Upper lobe of right lung (tissue), 1 donor: ENCODE results near the gene SLC30A4. TPM values are rescaled to one million over a fixed set of nuclear protein-coding genes. Genes with fewer than 3 reads are reported as not detected.

Experiments used
- ATAC-seq: fragments of 200-7000 bp; cut with Tn5 transposase; one replicate; pipeline ENCODE4 v1.9.1; 2020; ENCODE audit warnings: mild to moderate bottlenecking, moderate library complexity
- DNase-seq: peaks from one replicate; pipeline ENCODE4 v3.0.0-alpha.2; 2020
- H3K27ac ChIP-seq: fragments of 200-600 bp; one replicate; pipeline ENCODE4 v1.8.0; 2022
- H3K27me3 ChIP-seq: fragments of 200-600 bp; one replicate; pipeline ENCODE4 v1.8.0; 2022; ENCODE audit warnings: mild to moderate bottlenecking
- H3K36me3 ChIP-seq: fragments of 200-600 bp; one replicate; pipeline ENCODE4 v1.8.0; 2022
- H3K4me1 ChIP-seq: fragments of 200-600 bp; one replicate; pipeline ENCODE4 v1.8.0; 2022
- H3K4me3 ChIP-seq: fragments of 200-600 bp; one replicate; pipeline ENCODE4 v1.8.0; 2022; ENCODE audit warnings: mild to moderate bottlenecking
- H3K9me3 ChIP-seq: fragments of 200-600 bp; one replicate; pipeline ENCODE4 v1.8.0; 2022
- intact Hi-C: fragments of 100-400 bp; cut with DNase I; formaldehyde crosslinking; loops from one replicate; pipeline ENCODE4 v1.11.0; 2022
- total RNA-seq: library from RNA; stranded (reverse); fragmentation: NEBNext Ultra II Directional; extraction: Animal tissue kit (Norgen Biotek cat#: 25700); gene quantifications from one replicate; pipeline ENCODE4 v1.2.1, GENCODE V29; 2021
- TF ChIP-seq, protein P1 (sequence below): fragments of 200-600 bp; IDR thresholded peaks from one replicate; pipeline ENCODE4 v1.8.0; 2022; ENCODE audit warnings: antibody characterized with exemption
- donor health status: DM: no; HTN: yes; CAD: no; lungs with severe emphysema.

The SLC30A4 gene
- total RNA-seq, 1 donor from 2014 or later = 6.7 TPM

DNA sequence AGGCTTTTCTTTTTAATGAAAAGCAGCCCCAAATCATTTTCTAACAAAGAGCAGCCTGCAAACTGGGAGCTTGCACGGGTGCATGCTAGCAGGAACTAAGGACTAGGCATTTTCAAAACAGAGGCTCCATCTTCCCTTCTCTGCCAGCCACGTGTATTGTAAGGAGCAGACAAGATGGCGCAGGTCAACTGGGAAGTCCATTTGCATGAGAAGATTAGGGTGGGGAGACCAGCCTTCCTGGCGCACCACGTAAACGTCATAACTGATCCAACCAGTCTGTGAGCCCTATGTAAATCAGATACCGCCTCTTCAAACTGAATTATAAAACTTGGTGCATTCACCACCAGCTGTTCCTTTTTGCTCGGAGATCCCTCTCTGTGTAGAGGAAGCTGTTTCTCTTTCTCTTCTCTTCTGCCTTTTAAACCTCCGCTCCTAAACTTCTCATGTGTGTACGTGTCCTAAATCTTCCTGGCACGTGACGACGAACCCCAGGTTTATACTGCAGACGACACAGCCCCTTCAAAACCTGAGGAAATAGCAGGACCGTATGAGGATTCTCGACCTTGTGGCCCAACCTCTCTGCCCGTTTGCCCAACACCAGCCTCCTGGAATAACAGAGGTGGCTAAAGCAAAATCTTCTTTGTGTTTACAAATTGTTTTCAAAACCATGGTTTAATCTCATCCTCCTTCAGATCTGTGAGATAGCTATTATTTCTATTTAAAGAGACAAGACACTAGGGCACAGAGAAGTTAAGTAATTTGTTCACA is 26.4 kb upstream of the SLC30A4 start:
- no peaks in the 10 kb centered on the region for H3K27me3 ChIP-seq
- no peak for ATAC-seq
- no peak overlapping the region for H3K4me3 ChIP-seq
- intact Hi-C loops = no loop called here
- H3K4me1 ChIP-seq = no peaks in the 10 kb centered on the region
- TF ChIP-seq, protein P1, sequence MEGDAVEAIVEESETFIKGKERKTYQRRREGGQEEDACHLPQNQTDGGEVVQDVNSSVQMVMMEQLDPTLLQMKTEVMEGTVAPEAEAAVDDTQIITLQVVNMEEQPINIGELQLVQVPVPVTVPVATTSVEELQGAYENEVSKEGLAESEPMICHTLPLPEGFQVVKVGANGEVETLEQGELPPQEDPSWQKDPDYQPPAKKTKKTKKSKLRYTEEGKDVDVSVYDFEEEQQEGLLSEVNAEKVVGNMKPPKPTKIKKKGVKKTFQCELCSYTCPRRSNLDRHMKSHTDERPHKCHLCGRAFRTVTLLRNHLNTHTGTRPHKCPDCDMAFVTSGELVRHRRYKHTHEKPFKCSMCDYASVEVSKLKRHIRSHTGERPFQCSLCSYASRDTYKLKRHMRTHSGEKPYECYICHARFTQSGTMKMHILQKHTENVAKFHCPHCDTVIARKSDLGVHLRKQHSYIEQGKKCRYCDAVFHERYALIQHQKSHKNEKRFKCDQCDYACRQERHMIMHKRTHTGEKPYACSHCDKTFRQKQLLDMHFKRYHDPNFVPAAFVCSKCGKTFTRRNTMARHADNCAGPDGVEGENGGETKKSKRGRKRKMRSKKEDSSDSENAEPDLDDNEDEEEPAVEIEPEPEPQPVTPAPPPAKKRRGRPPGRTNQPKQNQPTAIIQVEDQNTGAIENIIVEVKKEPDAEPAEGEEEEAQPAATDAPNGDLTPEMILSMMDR = no peak
- DNase-seq = no peak
- no peaks in the 10 kb centered on the region for H3K9me3 ChIP-seq
- no peak overlapping the region for H3K27ac ChIP-seq
- no peaks in the 10 kb centered on the region for H3K36me3 ChIP-seq

DNA sequence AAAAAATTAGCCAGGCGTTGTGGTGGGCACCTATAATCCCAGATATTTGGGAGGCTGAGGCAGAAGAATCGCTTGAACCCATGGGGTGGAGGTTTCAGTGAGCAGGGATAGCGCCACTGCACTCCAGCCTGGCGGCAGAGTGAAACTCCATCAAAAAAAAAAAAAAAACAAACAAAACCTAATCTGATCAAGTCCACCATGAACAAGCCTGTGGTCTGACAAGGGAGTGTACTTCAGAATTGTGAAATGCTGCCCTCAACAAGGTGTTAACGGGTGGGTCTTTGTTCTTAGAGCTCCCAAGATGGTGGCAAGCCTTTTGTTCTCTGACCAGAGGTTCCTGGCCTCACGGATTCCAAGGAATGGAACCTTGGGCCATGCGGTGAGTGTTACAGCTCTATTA is 24.2 kb upstream of the SLC30A4 start:
- no peaks in the 10 kb centered on the region for H3K27me3 ChIP-seq
- H3K4me3 ChIP-seq = no peak overlapping the region
- TF ChIP-seq, protein P1 = no peak
- H3K4me1 ChIP-seq = no peaks in the 10 kb centered on the region
- ATAC-seq = no peak
- intact Hi-C loops = no loop called here
- DNase-seq = no peak
- H3K9me3 ChIP-seq = no peaks in the 10 kb centered on the region
- no peaks in the 10 kb centered on the region for H3K36me3 ChIP-seq
- H3K27ac ChIP-seq = no peak overlapping the region

DNA sequence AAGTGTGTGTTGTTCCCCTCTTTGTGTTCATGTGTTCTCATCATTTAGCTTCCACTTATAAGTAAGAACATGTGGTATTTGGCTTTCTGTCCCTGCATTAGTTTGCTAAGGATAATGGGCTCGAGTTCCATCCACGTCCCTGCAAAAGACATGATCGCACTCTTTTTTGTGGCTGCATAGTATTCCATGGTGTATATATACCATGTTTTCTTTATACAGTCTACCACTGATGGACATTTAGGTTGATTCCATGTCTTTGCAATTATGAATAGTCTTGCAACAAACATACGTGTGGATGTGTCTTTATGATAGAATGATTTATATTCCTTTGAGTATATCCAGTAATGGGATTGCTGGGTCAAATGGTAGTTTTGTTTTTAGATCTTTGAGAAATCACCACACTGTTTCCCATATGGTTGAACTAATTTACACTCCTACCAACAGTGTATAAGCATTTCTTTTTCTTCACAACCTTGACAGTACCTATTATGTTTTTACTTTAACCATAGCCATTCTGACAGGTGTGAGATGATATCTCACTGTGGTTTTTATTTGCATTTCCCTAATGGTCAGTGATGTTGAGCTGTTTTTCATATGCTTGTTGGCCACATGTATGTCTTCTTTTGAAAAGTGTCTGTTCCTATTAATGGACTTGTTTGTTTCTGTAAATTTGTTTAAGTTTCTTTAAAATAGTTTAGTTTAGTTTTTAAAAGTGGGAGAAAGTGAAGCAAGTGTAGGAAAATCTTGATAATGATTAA is 21.9 kb upstream of the SLC30A4 start:
- Histone ChIP-seq H3K4me3 (no peak overlapping the region), H3K9me3 (no peaks in the 10 kb centered on the region), H3K27me3 (no peaks in the 10 kb centered on the region), H3K36me3 (no peaks in the 10 kb centered on the region), H3K27ac (no peak overlapping the region), H3K4me1 (no peaks in the 10 kb centered on the region)
- DNase-seq (no peak), ATAC-seq (no peak)
- TF ChIP-seq, protein P1 = no peak
- intact Hi-C loops = no loop called here

DNA sequence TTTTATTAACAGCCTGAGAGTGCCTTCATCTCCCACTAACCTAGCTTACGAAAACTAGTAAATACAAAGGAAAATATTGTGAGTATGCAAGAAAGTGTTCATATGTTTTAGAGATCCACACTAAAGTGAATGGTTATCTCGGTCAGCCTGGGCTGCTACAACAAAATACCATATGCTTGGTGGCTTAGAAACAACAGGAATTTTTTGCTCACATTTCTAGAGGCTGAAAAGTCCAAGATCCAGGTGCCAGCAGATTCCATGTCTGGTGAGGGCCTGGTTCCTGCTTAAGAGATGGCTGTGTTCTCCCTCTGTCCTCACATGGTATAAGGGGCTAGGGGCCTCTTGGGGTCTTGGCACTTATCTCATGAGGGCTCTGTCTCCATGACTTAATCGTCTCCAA is 20.5 kb upstream of the SLC30A4 start:
- TF ChIP-seq, protein P1 = no peak
- no peaks in the 10 kb centered on the region for H3K36me3 ChIP-seq
- H3K4me3 ChIP-seq = no peak overlapping the region
- H3K4me1 ChIP-seq = no peaks in the 10 kb centered on the region
- ATAC-seq = no peak
- H3K27ac ChIP-seq = no peak overlapping the region
- no peaks in the 10 kb centered on the region for H3K9me3 ChIP-seq
- intact Hi-C loops = no loop called here
- no peaks in the 10 kb centered on the region for H3K27me3 ChIP-seq
- no peak for DNase-seq

DNA sequence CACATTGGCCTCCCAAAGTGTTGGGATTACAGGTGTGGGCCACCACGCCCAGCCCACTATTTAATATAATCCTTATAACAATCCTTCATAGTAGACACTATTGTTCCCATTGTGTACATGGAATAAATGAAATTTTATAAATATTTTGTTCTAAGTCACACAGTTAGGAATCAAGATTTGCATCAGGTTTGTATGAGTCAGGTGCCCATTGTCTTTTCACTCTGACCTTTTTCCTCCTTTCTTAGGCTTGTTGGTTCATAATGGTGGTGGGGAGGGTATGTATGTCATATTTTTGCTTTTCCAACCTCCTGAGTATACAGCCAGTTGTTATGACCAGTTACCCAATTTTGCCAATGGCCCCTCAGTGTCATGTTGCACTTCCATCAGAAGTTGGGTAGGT is 18.0 kb upstream of the SLC30A4 start:
- TF ChIP-seq, protein P1 = no peak
- no peak for DNase-seq
- no peaks in the 10 kb centered on the region for H3K36me3 ChIP-seq
- no peak overlapping the region for H3K4me3 ChIP-seq
- H3K27ac ChIP-seq = no peak overlapping the region
- no peaks in the 10 kb centered on the region for H3K27me3 ChIP-seq
- H3K9me3 ChIP-seq = no peaks in the 10 kb centered on the region
- no peak for ATAC-seq
- intact Hi-C loops = no loop called here
- H3K4me1 ChIP-seq = no peaks in the 10 kb centered on the region
